MM.1S (cell line): Measurements from ENCODE around the gene CD86.

Experiments
- DNase-seq: peaks from one replicate; pipeline ENCODE4 v3.0.0-alpha.2; 2015
- H2AFZ ChIP-seq: fragments of 300-600 bp; sonication (generic); 2 replicates; pipeline ENCODE4 v1.6.0; 2016; ENCODE audit warnings: antibody characterized with exemption, low read length
- H3F3A ChIP-seq: fragments of 300-600 bp; sonication (generic); 2 replicates; pipeline ENCODE4 v1.6.1; 2016; ENCODE audit warnings: mild to moderate bottlenecking, antibody characterized with exemption, low read length, moderate library complexity, mixed read lengths; ENCODE audit not compliant: insufficient read depth
- H3K27ac ChIP-seq: fragments of 300-600 bp; sonication (generic); 2 replicates; pipeline ENCODE4 v1.5.1; 2016; ENCODE audit warnings: mild to moderate bottlenecking, low read length
- H3K27me3 ChIP-seq: fragments of 300-600 bp; sonication (generic); replicated peaks from 2 replicates; pipeline ENCODE4 v1.6.0; 2016; ENCODE audit warnings: low read length; ENCODE audit not compliant: insufficient read depth
- H3K36me3 ChIP-seq: fragments of 300-600 bp; sonication (generic); replicated peaks from 2 replicates; pipeline ENCODE4 v1.6.1; 2016; ENCODE audit warnings: mild to moderate bottlenecking, low read length, mixed read lengths; ENCODE audit not compliant: insufficient read depth
- H3K4me1 ChIP-seq: fragments of 300-600 bp; sonication (generic); 2 replicates; pipeline ENCODE4 v1.6.1; 2016; ENCODE audit warnings: low read length, mixed read lengths
- H3K4me2 ChIP-seq: fragments of 300-600 bp; sonication (generic); 2 replicates; pipeline ENCODE4 v1.6.0; 2016; ENCODE audit warnings: low read depth, low read length
- H3K4me3 ChIP-seq: fragments of 300-600 bp; sonication (generic); 2 replicates; pipeline ENCODE4 v1.5.1; 2016; ENCODE audit warnings: low read length, mixed read lengths
- H3K79me2 ChIP-seq: fragments of 300-600 bp; sonication (generic); 2 replicates; pipeline ENCODE4 v1.6.1; 2016; ENCODE audit warnings: mixed run types, low read length, mixed read lengths
- H3K9ac ChIP-seq: fragments of 300-600 bp; sonication (generic); 2 replicates; pipeline ENCODE4 v1.6.1; 2016; ENCODE audit warnings: low read length, mixed read lengths
- H3K9me2 ChIP-seq: fragments of 300-600 bp; sonication (generic); replicated peaks from 2 replicates; pipeline ENCODE4 v1.6.1; 2016; ENCODE audit warnings: mild to moderate bottlenecking, low read length, mixed read lengths; ENCODE audit not compliant: insufficient read depth
- H3K9me3 ChIP-seq: fragments of 300-600 bp; sonication (generic); replicated peaks from 2 replicates; pipeline ENCODE4 v1.6.1; 2016; ENCODE audit warnings: mild to moderate bottlenecking, low read length, mixed read lengths; ENCODE audit not compliant: insufficient read depth
- H4K20me1 ChIP-seq: fragments of 300-600 bp; sonication (generic); 2 replicates; pipeline ENCODE4 v1.6.1; 2016; ENCODE audit warnings: mild to moderate bottlenecking, low read length, moderate library complexity, mixed read lengths; ENCODE audit not compliant: insufficient read depth
- CTCF ChIP-seq: fragments of 300-600 bp; sonication (generic); IDR thresholded peaks from 2 replicates; pipeline ENCODE4 v1.5.1; 2016; ENCODE audit warnings: antibody characterized with exemption, low read length, mixed read lengths
- EZH2 ChIP-seq: fragments of 300-600 bp; sonication (generic); optimal IDR thresholded peaks from 2 replicates; pipeline ENCODE3; 2017; ENCODE audit warnings: low read depth, mild to moderate bottlenecking, antibody characterized with exemption, low read length, mixed read lengths
- EZH2phosphoT487 ChIP-seq: fragments of 300-600 bp; sonication (generic); IDR thresholded peaks from 2 replicates; pipeline ENCODE4 v1.6.1; 2018; ENCODE audit warnings: antibody characterized with exemption, low read length

Gene CD86

GRCh38 chr3:122107171-122107570 lies 52.0 kb downstream of the CD86 start:
- Histone ChIP-seq H3K9me2 (no peaks in the 10 kb centered on the region), H3K4me3 (no peak overlapping the region), H3K27ac (no peak overlapping the region), H2AFZ (no peak overlapping the region), H3F3A (no peaks in the 10 kb centered on the region), H3K79me2 (no peaks in the 10 kb centered on the region), H4K20me1 (no peaks in the 10 kb centered on the region), H3K4me2 (no peak overlapping the region), H3K9ac (no peak overlapping the region), H3K9me3 (no peaks in the 10 kb centered on the region), H3K4me1 (no peaks in the 10 kb centered on the region; the same call in 1 of the 2 replicates), H3K36me3 (no peaks in the 10 kb centered on the region), H3K27me3 (no peaks in the 10 kb centered on the region)
- DNase-seq = no peak
- TF ChIP-seq EZH2phosphoT487 (no peak), EZH2 (no peak), CTCF (no peak)

DNA sequence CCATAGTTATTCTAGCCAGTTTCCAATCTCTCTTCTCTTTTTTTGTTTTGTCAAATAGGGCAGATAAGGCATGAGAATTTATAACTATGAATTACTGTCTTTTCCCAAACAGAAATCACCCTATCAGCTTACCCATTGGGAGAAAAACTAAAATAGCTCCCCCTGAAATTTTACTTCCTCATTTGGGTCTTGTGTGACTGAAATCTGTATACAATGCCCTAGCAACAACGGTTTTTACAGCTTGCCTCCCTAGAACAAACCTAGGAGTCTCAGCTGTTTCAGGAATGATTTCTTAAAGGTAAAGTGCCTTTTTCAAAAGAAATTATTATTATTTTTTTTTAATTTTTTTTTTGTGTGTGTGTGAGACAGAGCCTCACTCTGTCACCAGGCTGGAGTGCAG lies 56.8 kb downstream of the CD86 start:
- Histone ChIP-seq H3K27me3 (no peaks in the 10 kb centered on the region), H3K4me2 (no peak overlapping the region)
- no peak for DNase-seq

DNA sequence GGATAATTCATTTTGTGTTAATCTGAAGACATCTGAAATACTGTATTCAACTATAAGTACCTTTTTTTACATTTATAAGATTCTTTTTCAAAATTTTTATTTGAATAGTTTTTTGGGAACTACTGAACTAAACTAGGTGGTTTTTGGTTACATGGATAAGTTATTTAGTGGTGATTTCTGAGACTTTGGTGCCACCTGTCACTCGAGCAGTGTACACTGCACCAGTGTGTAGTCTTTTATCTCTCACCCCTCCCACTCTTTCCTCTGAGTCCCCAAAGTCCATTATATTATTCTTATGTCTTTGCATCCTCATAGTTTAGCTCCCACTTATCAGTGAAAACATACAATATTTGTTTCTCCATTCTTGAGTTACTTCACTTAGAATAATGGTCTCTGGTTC lies 57.6 kb downstream of the CD86 start:
- Histone ChIP-seq H3K9ac (no peak overlapping the region), H3K27ac (no peak overlapping the region), H3F3A (no peaks in the 10 kb centered on the region), H3K9me2 (no peaks in the 10 kb centered on the region), H3K36me3 (no peaks in the 10 kb centered on the region), H3K27me3 (no peaks in the 10 kb centered on the region), H3K79me2 (no peaks in the 10 kb centered on the region), H3K4me1 (no peaks in the 10 kb centered on the region), H3K4me3 (no peak overlapping the region), H2AFZ (no peak overlapping the region), H3K4me2 (no peak overlapping the region), H4K20me1 (no peaks in the 10 kb centered on the region), H3K9me3 (no peaks in the 10 kb centered on the region)
- DNase-seq = no peak
- TF ChIP-seq EZH2phosphoT487 (no peak), CTCF (peak; percentile 15; the same call in 1 of the 2 replicates), EZH2 (no peak)

More for the DNA sequence above, 56.8 kb downstream of the CD86 start:
- Histone ChIP-seq H3K36me3 (no peaks in the 10 kb centered on the region), H3K9me3 (no peaks in the 10 kb centered on the region), H4K20me1 (no peaks in the 10 kb centered on the region), H3F3A (no peaks in the 10 kb centered on the region), H3K27ac (no peak overlapping the region), H2AFZ (no peak overlapping the region), H3K4me1 (no peaks in the 10 kb centered on the region), H3K9ac (no peak overlapping the region), H3K9me2 (no peaks in the 10 kb centered on the region), H3K4me3 (no peak overlapping the region), H3K79me2 (no peaks in the 10 kb centered on the region)
- TF ChIP-seq EZH2phosphoT487 (no peak), EZH2 (no peak), CTCF (no peak)
